H9 (cell line): ENCODE results near the gene SKIC2. TPM values are rescaled to one million over a fixed set of nuclear protein-coding genes. Genes with fewer than 3 reads are reported as not detected.

Experiments used
- DNase-seq: peaks from one replicate; pipeline ENCODE4 v3.0.0-alpha.2; 2017
- H2AFZ ChIP-seq: one replicate; pipeline ENCODE4 v1.6.1; 2013; ENCODE audit warnings: mild to moderate bottlenecking, low read length, control low read depth, moderate library complexity
- H2AK5ac ChIP-seq: 2 replicates; pipeline ENCODE4 v1.6.1; 2013; ENCODE audit warnings: low read length, control low read depth, mixed read lengths; ENCODE audit not compliant: insufficient read length
- H2BK120ac ChIP-seq: one replicate; pipeline ENCODE4 v1.6.1; 2013; ENCODE audit warnings: low read depth, mild to moderate bottlenecking, low read length, control low read depth, inconsistent platforms; ENCODE audit not compliant: poor library complexity, severe bottlenecking
- H2BK12ac ChIP-seq: 2 replicates; pipeline ENCODE4 v1.6.1; 2013; ENCODE audit warnings: low read length, control low read depth, mixed read lengths, low read depth; ENCODE audit not compliant: insufficient read length
- H2BK15ac ChIP-seq: 2 replicates; pipeline ENCODE4 v1.6.1; 2013; ENCODE audit warnings: low read depth, low read length, control low read depth
- H2BK20ac ChIP-seq: one replicate; pipeline ENCODE4 v1.6.1; 2013; ENCODE audit warnings: low read depth, mild to moderate bottlenecking, low read length, control low read depth, inconsistent platforms; ENCODE audit not compliant: poor library complexity, severe bottlenecking
- H2BK5ac ChIP-seq: 2 replicates; pipeline ENCODE4 v1.6.1; 2013; ENCODE audit warnings: low read length, control low read depth, mixed read lengths; ENCODE audit not compliant: insufficient read length
- H3K14ac ChIP-seq: 2 replicates; pipeline ENCODE4 v1.6.1; 2013; ENCODE audit warnings: low read length, control low read depth; ENCODE audit not compliant: insufficient read depth
- H3K18ac ChIP-seq: 2 replicates; pipeline ENCODE4 v1.6.1; 2013; ENCODE audit warnings: low read depth, mild to moderate bottlenecking, mixed read lengths, low read length, control low read depth; ENCODE audit not compliant: insufficient read length
- H3K23ac ChIP-seq: 2 replicates; pipeline ENCODE4 v1.6.1; 2013; ENCODE audit warnings: low read length, control low read depth, mixed read lengths, low read depth; ENCODE audit not compliant: insufficient read length
- H3K23me2 ChIP-seq: 2 replicates; pipeline ENCODE4 v1.6.1; 2013; ENCODE audit warnings: low read depth, mild to moderate bottlenecking, mixed read lengths, low read length, control low read depth; ENCODE audit not compliant: insufficient read length, poor library complexity, severe bottlenecking
- H3K27ac ChIP-seq: 2 replicates; pipeline ENCODE4 v1.5.1; 2013; ENCODE audit warnings: low read length, control low read depth, mixed read lengths, low read depth; ENCODE audit not compliant: insufficient read length
- H3K27me3 ChIP-seq: 2 replicates; pipeline ENCODE4 v1.6.1; 2013; ENCODE audit warnings: low read length, control low read depth, inconsistent platforms; ENCODE audit not compliant: insufficient read depth
- H3K4ac ChIP-seq: 2 replicates; pipeline ENCODE4 v1.6.1; 2013; ENCODE audit warnings: low read depth, mild to moderate bottlenecking, control low read depth, inconsistent platforms, low read length, moderate library complexity
- H3K4me1 ChIP-seq: 2 replicates; pipeline ENCODE4 v1.6.1; 2013; ENCODE audit warnings: low read length, control low read depth, inconsistent platforms; ENCODE audit not compliant: insufficient read depth
- H3K4me2 ChIP-seq: 2 replicates; pipeline ENCODE4 v1.6.1; 2013; ENCODE audit warnings: low read length, control low read depth, mixed read lengths; ENCODE audit not compliant: insufficient read length, insufficient read depth
- H3K56ac ChIP-seq: 2 replicates; pipeline ENCODE4 v1.6.1; 2013; ENCODE audit warnings: low read depth, mild to moderate bottlenecking, mixed read lengths, low read length, control low read depth; ENCODE audit not compliant: insufficient read length
- H3K79me1 ChIP-seq: 2 replicates; pipeline ENCODE4 v1.6.1; 2013; ENCODE audit warnings: low read depth, mild to moderate bottlenecking, moderate library complexity, low read length, control low read depth, inconsistent platforms; ENCODE audit not compliant: insufficient read depth, poor library complexity, severe bottlenecking
- H3K79me2 ChIP-seq: 2 replicates; pipeline ENCODE4 v1.6.1; 2013; ENCODE audit warnings: low read length, control low read depth, inconsistent platforms; ENCODE audit not compliant: insufficient read depth
- H3K9ac ChIP-seq: 2 replicates; pipeline ENCODE4 v1.6.1; 2013; ENCODE audit warnings: low read length, control low read depth, mixed read lengths; ENCODE audit not compliant: insufficient read length; ENCODE audit errors: extremely low read depth
- H3K9me3 ChIP-seq: one replicate; pipeline ENCODE4 v1.6.1; 2013; ENCODE audit warnings: low read depth, low read length, inconsistent platforms; ENCODE audit not compliant: control insufficient read depth
- H3T11ph ChIP-seq: one replicate; pipeline ENCODE4 v1.6.1; 2013; ENCODE audit warnings: mild to moderate bottlenecking, low read length, control low read depth, inconsistent platforms
- H4K20me1 ChIP-seq: one replicate; pipeline ENCODE4 v1.6.1; 2013; ENCODE audit not compliant: control insufficient read depth, insufficient read length, insufficient read depth
- H4K5ac ChIP-seq: 2 replicates; pipeline ENCODE4 v1.6.1; 2013; ENCODE audit warnings: low read depth, mild to moderate bottlenecking, mixed read lengths, low read length, control low read depth; ENCODE audit not compliant: insufficient read length
- H4K8ac ChIP-seq: replicated peaks from 2 replicates; pipeline ENCODE4 v1.6.1; 2013; ENCODE audit warnings: low read length, control low read depth, mixed read lengths, low read depth; ENCODE audit not compliant: insufficient read length
- H4K91ac ChIP-seq: 2 replicates; pipeline ENCODE4 v1.6.1; 2013; ENCODE audit warnings: low read depth, mild to moderate bottlenecking, moderate library complexity, mixed read lengths, low read length, control low read depth; ENCODE audit not compliant: insufficient read length
- H3K27ac Mint-ChIP-seq, 3 experiments: 2 replicates in 2 of 3; 3 replicates in 1 of 3; pipeline ENCODE4 v1.8.0; 2020 to 2021; ENCODE audit warnings: mixed read lengths in 3 of 3, mild to moderate bottlenecking in 1 of 3, moderate library complexity in 1 of 3
- H3K27me3 Mint-ChIP-seq: 2 replicates; pipeline ENCODE4 v1.8.0; 2021; ENCODE audit warnings: low read depth, mild to moderate bottlenecking, moderate library complexity, mixed read lengths
- H3K36me3 Mint-ChIP-seq, 3 experiments: 2 replicates in 2 of 3; 3 replicates in 1 of 3; pipeline ENCODE4 v1.8.0; 2020 to 2021; ENCODE audit warnings: low read depth in 3 of 3, mixed read lengths in 3 of 3; ENCODE audit not compliant: insufficient read depth in 1 of 3
- H3K4me1 Mint-ChIP-seq, 2 experiments: 2 replicates each; pipeline ENCODE4 v1.8.0; 2020; ENCODE audit warnings: mixed read lengths in 2 of 2
- H3K4me3 Mint-ChIP-seq, 2 experiments: 2 replicates in 1 of 2; 3 replicates in 1 of 2; pipeline ENCODE4 v1.8.0; 2020 to 2021; ENCODE audit warnings: mild to moderate bottlenecking in 2 of 2, mixed read lengths in 2 of 2, moderate library complexity in 1 of 2
- H3K9me3 Mint-ChIP-seq, 2 experiments: 2 replicates in 1 of 2; 3 replicates in 1 of 2; pipeline ENCODE4 v1.8.0; 2020; ENCODE audit warnings: mild to moderate bottlenecking in 2 of 2, mixed read lengths in 2 of 2, moderate library complexity in 1 of 2
- CTCF ChIP-seq: fragments of 200-600 bp; sonication (generic); conservative IDR thresholded peaks from 3 replicates; pipeline ENCODE4 v1.8.0; 2021; ENCODE audit warnings: antibody characterized with exemption, mild to moderate bottlenecking
- WGBS: extraction: QIAGEN DNeasy Blood & Tissue Kit; methylation state at CpG from one replicate; pipeline ENCODE4 v1.1.7; 2013; ENCODE audit warnings: missing lambda C conversion rate, low lambda C conversion rate, mixed read lengths; ENCODE audit not compliant: insufficient read length; ENCODE audit errors: extremely low coverage; 5-methylcytosine and 5-hydroxymethylcytosine counted together
- total RNA-seq: library from RNA; stranded (reverse); gene quantifications from 2 replicates; pipeline ENCODE4 v1.2.1, GENCODE V29; 2021

Gene SKIC2
- total RNA-seq, 1 experiment from 2014 or later: 86.2 TPM

- Mint-ChIP-seq H3K27ac (no peak overlapping the region), H3K36me3 (peaks cover 2 to 31% (median 16%) of the 10 kb centered on the region in 3 experiments; a peak in 6 of 7 replicates), H3K9me3 (no peaks in the 10 kb centered on the region), H3K4me3 (no peak overlapping the region), H3K4me1 (peaks cover 5 to 8% of the 10 kb centered on the region in 2 experiments; a peak in 3 of 4 replicates), H3K27me3 (peaks cover 48% of the 10 kb centered on the region)
- no peak overlapping the region for H3K14ac ChIP-seq
- H3K4me2 ChIP-seq: no peak overlapping the region
- H3K27ac ChIP-seq: no peak overlapping the region
- H2BK20ac ChIP-seq: no peak overlapping the region
- DNase-seq: no peak
- no peak overlapping the region for H2BK120ac ChIP-seq
- no peak overlapping the region for H2AFZ ChIP-seq
- no peak overlapping the region for H3K23ac ChIP-seq
- no peak overlapping the region for H2BK15ac ChIP-seq
- H3K79me1 ChIP-seq: no peaks in the 10 kb centered on the region
- peaks cover 2% of the 10 kb centered on the region for H4K20me1 ChIP-seq
- H3K79me2 ChIP-seq: no peaks in the 10 kb centered on the region
- H3K27me3 ChIP-seq: no peaks in the 10 kb centered on the region
- H3K9ac ChIP-seq: no peak overlapping the region
- no peak overlapping the region for H2BK12ac ChIP-seq
- no CpG with 5 or more reads among the region's 5 CpGs for WGBS
- H4K5ac ChIP-seq: no peak overlapping the region
- H3K9me3 ChIP-seq: no peaks in the 10 kb centered on the region
- no peak overlapping the region for H3K4ac ChIP-seq
- no peaks in the 10 kb centered on the region for H3K4me1 ChIP-seq
- no peak overlapping the region for H3T11ph ChIP-seq
- no peak overlapping the region for H4K91ac ChIP-seq
- no peak overlapping the region for H2BK5ac ChIP-seq
- TF ChIP-seq CTCF: no peak
- H4K8ac ChIP-seq: no peak overlapping the region
- no peak overlapping the region for H3K18ac ChIP-seq
- H2AK5ac ChIP-seq: no peak overlapping the region
- no peaks in the 10 kb centered on the region for H3K23me2 ChIP-seq
- H3K56ac ChIP-seq: no peak overlapping the region
These were observed 10.7 kb upstream of the SKIC2 start for GRCh38 chr6:31948306-31948705.
